Glutamatergic neuron (in vitro differentiated cells): ENCODE results near the gene FAAP20. TPM values are rescaled to one million over a fixed set of nuclear protein-coding genes. Genes with fewer than 3 reads are reported as not detected.

Source experiments
- DNase-seq: peaks from one replicate; pipeline ENCODE4 v3.0.0; 2022
- H3K27ac Mint-ChIP-seq: one replicate; pipeline ENCODE4 v1.8.0; 2020; ENCODE audit warnings: mild to moderate bottlenecking, mixed read lengths, inconsistent platforms; ENCODE audit not compliant: unreplicated experiment
- H3K27me3 Mint-ChIP-seq: one replicate; pipeline ENCODE4 v1.8.0; 2020; ENCODE audit warnings: mild to moderate bottlenecking, moderate library complexity, mixed read lengths, inconsistent platforms; ENCODE audit not compliant: unreplicated experiment
- H3K36me3 Mint-ChIP-seq: one replicate; pipeline ENCODE4 v1.8.0; 2020; ENCODE audit warnings: mild to moderate bottlenecking, mixed read lengths, inconsistent platforms; ENCODE audit not compliant: unreplicated experiment
- H3K4me1 Mint-ChIP-seq: one replicate; pipeline ENCODE4 v1.8.0; 2020; ENCODE audit warnings: mild to moderate bottlenecking, low read depth, mixed read lengths, inconsistent platforms; ENCODE audit not compliant: unreplicated experiment
- H3K4me3 Mint-ChIP-seq: one replicate; pipeline ENCODE4 v1.8.0; 2020; ENCODE audit warnings: mild to moderate bottlenecking, mixed read lengths, inconsistent platforms; ENCODE audit not compliant: unreplicated experiment
- H3K9me3 Mint-ChIP-seq: one replicate; pipeline ENCODE4 v1.8.0; 2020; ENCODE audit warnings: mild to moderate bottlenecking, moderate library complexity, mixed read lengths, inconsistent platforms; ENCODE audit not compliant: unreplicated experiment
- CTCF ChIP-seq: fragments of 200-600 bp; sonication (generic); IDR thresholded peaks from one replicate; pipeline ENCODE4 v1.5.0; 2021; ENCODE audit not compliant: partially characterized antibody, unreplicated experiment
- total RNA-seq: library from RNA; stranded (reverse); fragmentation: NEBNext Ultra II Directional; extraction: Animal tissue kit (Norgen Biotek cat#: 25700); gene quantifications from one replicate; pipeline ENCODE4 v1.2.1, GENCODE V29; 2021; ENCODE audit not compliant: unreplicated experiment

The FAAP20 gene
- total RNA-seq, 1 donor from 2014 or later: 111 TPM

GRCh38 chr1:2206813-2207487 lies 12.4 kb upstream of the FAAP20 start:
- TF ChIP-seq CTCF: no peak
- no peak for DNase-seq
- peaks cover 14% of the 10 kb centered on the region for H3K4me1 Mint-ChIP-seq
- H3K9me3 Mint-ChIP-seq: peaks cover 3% of the 10 kb centered on the region
- no peaks in the 10 kb centered on the region for H3K36me3 Mint-ChIP-seq
- H3K27ac Mint-ChIP-seq: no peak overlapping the region
- H3K4me3 Mint-ChIP-seq: no peak overlapping the region
- no peaks in the 10 kb centered on the region for H3K27me3 Mint-ChIP-seq

- TF ChIP-seq CTCF: peak; percentile 10
- no peak overlapping the region for H3K27ac Mint-ChIP-seq
Measured at GRCh38 chr1:2205191-2205952, 10.8 kb upstream of the FAAP20 start.

GRCh38 chr1:2204415-2205190 lies 10.0 kb upstream of the FAAP20 start:
- Mint-ChIP-seq H3K27me3 (no peaks in the 10 kb centered on the region), H3K9me3 (peaks cover 4% of the 10 kb centered on the region), H3K4me1 (peaks cover 13% of the 10 kb centered on the region), H3K36me3 (no peaks in the 10 kb centered on the region), H3K27ac (no peak overlapping the region), H3K4me3 (peak overlapping the region; percentile 74)
- no peak for TF ChIP-seq CTCF
- peak; percentile 86 for DNase-seq

More at GRCh38 chr1:2205191-2205952, 10.8 kb upstream of the FAAP20 start:
- DNase-seq: peak; percentile 94
- peaks cover 14% of the 10 kb centered on the region for H3K4me1 Mint-ChIP-seq
- no peak overlapping the region for H3K4me3 Mint-ChIP-seq
- peaks cover 3% of the 10 kb centered on the region for H3K9me3 Mint-ChIP-seq
- H3K27me3 Mint-ChIP-seq: no peaks in the 10 kb centered on the region
- no peaks in the 10 kb centered on the region for H3K36me3 Mint-ChIP-seq

- Mint-ChIP-seq H3K9me3 (peaks cover 5% of the 10 kb centered on the region), H3K27me3 (no peaks in the 10 kb centered on the region), H3K4me1 (peaks cover 11% of the 10 kb centered on the region), H3K36me3 (no peaks in the 10 kb centered on the region), H3K4me3 (peak overlapping the region; percentile 74), H3K27ac (no peak overlapping the region)
- DNase-seq: no peak
- TF ChIP-seq CTCF: no peak
Measured at GRCh38 chr1:2203671-2204414, 9.3 kb upstream of the FAAP20 start.
